BLaER1 treated with 17β-estradiol and CSF1 and Interleukin-3, amounts not matched to agents 10 nM and 100 nM (cell line): ENCODE measurements around the gene KRTDAP.
"Not testable (repeated sequence)": the region's sequence is repeated elsewhere in the genome, so short reads cannot be mapped to it uniquely, and the experiment has no call there.

Experiments used
- H3K27ac ChIP-seq, 11 experiments: shearing (Covaris generic); formaldehyde crosslinking; 2 replicates each; pipeline ENCODE4 v1.8.1; 2022
- H3K27me3 ChIP-seq, 11 experiments: shearing (Covaris generic); formaldehyde crosslinking; 2 replicates each; pipeline ENCODE4 v1.8.1; 2022
- H3K36me3 ChIP-seq, 11 experiments: shearing (Covaris generic); formaldehyde crosslinking; 2 replicates each; pipeline ENCODE4 v1.8.1; 2022
- H3K4me1 ChIP-seq, 10 experiments: shearing (Covaris generic); formaldehyde crosslinking; 2 replicates each; pipeline ENCODE4 v1.8.1; 2022
- H3K4me2 ChIP-seq, 11 experiments: shearing (Covaris generic); formaldehyde crosslinking; 2 replicates each; pipeline ENCODE4 v1.8.1; 2022
- H3K4me3 ChIP-seq, 10 experiments: shearing (Covaris generic); formaldehyde crosslinking; 2 replicates each; pipeline ENCODE4 v1.8.1; 2022
- H3K9ac ChIP-seq, 11 experiments: shearing (Covaris generic); formaldehyde crosslinking; 2 replicates each; pipeline ENCODE4 v1.8.1; 2022
- H3K9me3 ChIP-seq, 11 experiments: shearing (Covaris generic); formaldehyde crosslinking; replicated peaks in 1 of 11; 2 replicates each; pipeline ENCODE4 v1.8.1; 2022
- H4K20me1 ChIP-seq, 11 experiments: shearing (Covaris generic); formaldehyde crosslinking; 2 replicates each; pipeline ENCODE4 v1.8.1; 2022
- Cebpa-rat ChIP-seq, 11 experiments: shearing (Covaris generic); IDR thresholded peaks; 2 replicates each; pipeline ENCODE4 v1.8.1; 2022

Gene KRTDAP

GRCh38 chr19:35483089-35483488 lies 7.2 kb downstream of the KRTDAP start:
- no peak for TF ChIP-seq Cebpa-rat (IDR thresholded peaks at IDR 0.05)
- no peak overlapping the region for H3K4me3 ChIP-seq
- H3K4me2 ChIP-seq = no peak overlapping the region
- H3K9me3 ChIP-seq = no peaks in the 10 kb centered on the region
- no peak overlapping the region for H3K27ac ChIP-seq
- no peaks in the 10 kb centered on the region for H4K20me1 ChIP-seq
- no peaks in the 10 kb centered on the region for H3K36me3 ChIP-seq
- H3K4me1 ChIP-seq = peaks cover 0 to 18% (median 13%) of the 10 kb centered on the region in 10 experiments; a peak in 17 of 20 replicates
- H3K9ac ChIP-seq = no peak overlapping the region
- no peaks in the 10 kb centered on the region for H3K27me3 ChIP-seq

GRCh38 chr19:35478794-35479677 lies 11.2 kb downstream of the KRTDAP start:
- Histone ChIP-seq H3K9me3 (no peaks in the 10 kb centered on the region), H3K4me2 (no peak overlapping the region), H3K4me1 (peaks cover 0 to 5% (median under 1%) of the 10 kb centered on the region in 10 experiments; a peak in 8 of 20 replicates), H3K9ac (no peak overlapping the region), H3K27ac (no peak overlapping the region), H3K27me3 (no peaks in the 10 kb centered on the region), H3K36me3 (no peaks in the 10 kb centered on the region), H4K20me1 (no peaks in the 10 kb centered on the region), H3K4me3 (no peak overlapping the region)
- TF ChIP-seq Cebpa-rat (IDR thresholded peaks at IDR 0.05) = no peak

- H3K9ac ChIP-seq = no peak overlapping the region
- no peak overlapping the region for H3K4me3 ChIP-seq
- no peak overlapping the region for H3K4me2 ChIP-seq
- H4K20me1 ChIP-seq = no peaks in the 10 kb centered on the region
- no peaks in the 10 kb centered on the region for H3K36me3 ChIP-seq
- TF ChIP-seq Cebpa-rat (IDR thresholded peaks at IDR 0.05) = no peak
- H3K9me3 ChIP-seq = no peaks in the 10 kb centered on the region
- H3K27ac ChIP-seq = no peak overlapping the region
- no peaks in the 10 kb centered on the region for H3K27me3 ChIP-seq
- no peaks in the 10 kb centered on the region for H3K4me1 ChIP-seq
Measured at GRCh38 chr19:35476149-35476548, 14.1 kb downstream of the KRTDAP start.

- not testable (repeated sequence) for H3K4me2 ChIP-seq, H3K4me3 ChIP-seq, H3K9ac ChIP-seq, H4K20me1 ChIP-seq, H3K9me3 ChIP-seq, H3K27ac ChIP-seq, H3K27me3 ChIP-seq, H3K36me3 ChIP-seq
- peaks cover 9 to 12% (median 10%) of the 10 kb centered on the region in 10 experiments for H3K4me1 ChIP-seq
Measured at GRCh38 chr19:35474594-35474993, 15.7 kb downstream of the KRTDAP start.

- TF ChIP-seq Cebpa-rat (IDR thresholded peaks at IDR 0.05) = no peak
Measured at GRCh38 chr19:35474104-35474503, 16.2 kb downstream of the KRTDAP start.

GRCh38 chr19:35471946-35472345 lies 18.3 kb downstream of the KRTDAP start:
- no peaks in the 10 kb centered on the region for H4K20me1 ChIP-seq
- H3K9me3 ChIP-seq = no peaks in the 10 kb centered on the region
- H3K36me3 ChIP-seq = no peaks in the 10 kb centered on the region
- peaks cover 32 to 38% (median 37%) of the 10 kb centered on the region in 10 experiments for H3K4me1 ChIP-seq
- H3K4me3 ChIP-seq = no peak overlapping the region
- no peak overlapping the region for H3K9ac ChIP-seq
- no peak overlapping the region for H3K4me2 ChIP-seq
- no peak for TF ChIP-seq Cebpa-rat (IDR thresholded peaks at IDR 0.05)
- H3K27me3 ChIP-seq = no peaks in the 10 kb centered on the region
- H3K27ac ChIP-seq = no peak overlapping the region

More at GRCh38 chr19:35474104-35474503, 16.2 kb downstream of the KRTDAP start:
- no peak overlapping the region for H3K9ac ChIP-seq
- H3K27ac ChIP-seq = no peak overlapping the region
- H3K9me3 ChIP-seq = no peaks in the 10 kb centered on the region
- no peak overlapping the region for H3K4me2 ChIP-seq
- peaks cover 10 to 17% (median 15%) of the 10 kb centered on the region in 10 experiments for H3K4me1 ChIP-seq
- H3K27me3 ChIP-seq = no peaks in the 10 kb centered on the region
- no peaks in the 10 kb centered on the region for H3K36me3 ChIP-seq
- H3K4me3 ChIP-seq = no peak overlapping the region
- no peaks in the 10 kb centered on the region for H4K20me1 ChIP-seq

GRCh38 chr19:35471075-35471474 lies 19.2 kb downstream of the KRTDAP start:
- not testable (repeated sequence) for H4K20me1 ChIP-seq, H3K36me3 ChIP-seq, H3K4me2 ChIP-seq, H3K27ac ChIP-seq, H3K27me3 ChIP-seq, H3K4me3 ChIP-seq, H3K9ac ChIP-seq, H3K9me3 ChIP-seq
- peaks cover 37 to 47% (median 45%) of the 10 kb centered on the region in 10 experiments for H3K4me1 ChIP-seq

GRCh38 chr19:35470128-35470527 lies 20.1 kb downstream of the KRTDAP start:
- Histone ChIP-seq H3K9ac (peak overlapping the region in 4 of 11 experiments; percentile 12 to 21 (median 14); a peak in 2 of 22 replicates), H3K4me1 (peaks cover 42 to 56% (median 47%) of the 10 kb centered on the region in 10 experiments), H3K36me3 (no peaks in the 10 kb centered on the region), H3K4me2 (peak overlapping the region; percentile 6 to 62 (median 37); a peak in 20 of 22 replicates), H3K9me3 (no peaks in the 10 kb centered on the region), H4K20me1 (no peaks in the 10 kb centered on the region), H3K27ac (peak overlapping the region in 4 of 11 experiments; percentile 29 to 66 (median 49); a peak in 8 of 22 replicates), H3K4me3 (no peak overlapping the region), H3K27me3 (no peaks in the 10 kb centered on the region)
- no peak for TF ChIP-seq Cebpa-rat (IDR thresholded peaks at IDR 0.05)

GRCh38 chr19:35468637-35469036 lies 21.6 kb downstream of the KRTDAP start:
- Histone ChIP-seq H3K9ac (peak overlapping the region in 3 of 11 experiments; percentile 4 to 41 (median 9); a peak in 4 of 22 replicates), H3K9me3 (no peaks in the 10 kb centered on the region), H3K4me2 (peak overlapping the region; percentile 36 to 89 (median 54)), H4K20me1 (no peaks in the 10 kb centered on the region), H3K36me3 (no peaks in the 10 kb centered on the region), H3K27ac (peak overlapping the region in 6 of 11 experiments; percentile 31 to 51 (median 44); a peak in 10 of 22 replicates), H3K27me3 (no peaks in the 10 kb centered on the region), H3K4me1 (peaks cover 53 to 70% (median 62%) of the 10 kb centered on the region in 10 experiments), H3K4me3 (no peak overlapping the region)
- TF ChIP-seq Cebpa-rat (IDR thresholded peaks at IDR 0.05) = no peak
